Frontal cortex (tissue), 4 donors: ENCODE results near the gene NME3. TPM values are rescaled to one million over a fixed set of nuclear protein-coding genes. Genes with fewer than 3 reads are reported as not detected.

ENCODE experiments used
- DNase-seq, 2 donors: peaks; one replicate each; pipeline ENCODE4 v3.0.0; 2012; ENCODE audit warnings: low spot score in 2 of 2
- FAIRE-seq: peaks from 2 replicates; lab custom pipeline; 2012; peaks lifted over from hg19 to GRCh38; lab: Jason Lieb, UNC
- total RNA-seq: library from RNA; depleted of rRNA; stranded (reverse); fragments of >200 nt; gene quantifications from one replicate; pipeline ENCODE4 v1.2.3, GENCODE V29; 2014
- donor health status: control.
- donor health status: control.
- donor health status: control.

Gene NME3
- total RNA-seq, 1 donor from 2014 or later: 35.1 TPM

DNA sequence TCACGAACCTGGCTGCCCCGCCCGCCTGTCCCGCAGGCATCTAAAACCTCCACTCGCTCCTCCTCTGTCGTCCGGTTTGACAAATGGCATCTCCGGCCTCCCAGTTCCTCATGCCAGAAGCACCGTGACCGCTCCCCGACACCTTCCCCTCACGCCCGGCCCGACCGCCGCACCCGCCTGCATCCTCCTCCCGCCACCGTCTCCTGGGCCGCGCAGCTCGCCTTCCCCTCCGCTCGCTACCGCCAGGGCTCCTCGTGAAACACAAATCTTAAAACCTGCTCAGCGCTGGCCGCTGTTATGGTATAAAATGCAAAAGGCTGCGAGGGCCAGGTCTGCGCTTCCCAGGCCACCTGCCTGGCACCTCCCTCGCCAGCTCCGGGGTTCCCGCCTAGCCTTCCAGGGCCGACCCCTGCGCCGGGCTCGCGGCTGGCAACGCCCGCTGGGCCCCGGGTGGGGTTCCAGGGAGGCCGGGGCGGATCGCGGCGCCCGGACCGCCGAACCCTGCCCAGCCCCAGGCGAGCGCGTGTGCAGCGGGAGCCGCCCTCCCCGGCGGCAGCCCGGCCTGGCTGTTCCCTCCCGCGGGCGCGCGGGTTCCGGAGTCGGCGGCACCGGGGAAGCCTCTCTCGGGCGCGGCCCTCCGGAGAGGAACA lies 10.5 kb upstream of the NME3 start:
- FAIRE-seq (no peak), DNase-seq (no peak)

DNA sequence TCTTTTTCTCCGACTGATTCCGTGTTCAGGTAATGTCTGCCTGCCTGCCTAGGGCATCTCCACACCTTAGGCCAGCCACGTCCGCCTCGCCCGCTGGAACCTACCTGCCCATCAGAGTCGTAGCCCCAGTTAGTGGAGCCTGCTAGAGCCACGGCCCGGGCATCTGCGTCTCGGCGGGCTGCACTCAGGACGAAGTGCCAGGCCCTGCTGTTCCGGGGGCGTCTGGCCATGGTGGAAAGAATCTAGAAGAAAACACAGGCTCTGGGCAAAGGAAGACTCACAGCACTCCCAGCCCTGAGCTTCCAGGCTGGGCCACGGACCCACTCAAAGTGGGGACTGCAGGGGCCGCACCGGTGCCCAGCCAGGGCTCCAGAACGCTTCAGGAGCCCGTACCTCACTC lies 9.9 kb upstream of the NME3 start:
- no peak for FAIRE-seq
- DNase-seq: no peak

DNA sequence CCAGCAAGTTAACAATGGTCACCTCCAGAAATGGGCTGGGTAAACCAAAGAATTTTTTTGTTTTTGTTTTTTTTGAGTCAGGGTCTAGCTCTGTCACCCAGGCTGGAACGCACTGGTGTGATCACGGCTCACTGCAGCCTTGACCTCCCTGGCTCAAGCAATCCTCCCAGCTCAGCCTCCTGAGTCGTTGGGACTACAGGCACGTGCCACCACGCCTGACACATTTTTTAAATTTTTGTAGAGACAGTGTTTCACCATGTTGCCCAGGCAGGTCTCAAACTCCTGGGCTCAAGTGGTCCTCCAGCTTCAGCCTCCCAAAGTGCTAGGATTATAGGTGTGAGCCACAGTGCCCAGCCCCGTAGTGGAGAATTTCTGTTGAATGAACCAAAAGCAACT lies 9.3 kb upstream of the NME3 start:
- FAIRE-seq (no peak), DNase-seq (no peak)

DNA sequence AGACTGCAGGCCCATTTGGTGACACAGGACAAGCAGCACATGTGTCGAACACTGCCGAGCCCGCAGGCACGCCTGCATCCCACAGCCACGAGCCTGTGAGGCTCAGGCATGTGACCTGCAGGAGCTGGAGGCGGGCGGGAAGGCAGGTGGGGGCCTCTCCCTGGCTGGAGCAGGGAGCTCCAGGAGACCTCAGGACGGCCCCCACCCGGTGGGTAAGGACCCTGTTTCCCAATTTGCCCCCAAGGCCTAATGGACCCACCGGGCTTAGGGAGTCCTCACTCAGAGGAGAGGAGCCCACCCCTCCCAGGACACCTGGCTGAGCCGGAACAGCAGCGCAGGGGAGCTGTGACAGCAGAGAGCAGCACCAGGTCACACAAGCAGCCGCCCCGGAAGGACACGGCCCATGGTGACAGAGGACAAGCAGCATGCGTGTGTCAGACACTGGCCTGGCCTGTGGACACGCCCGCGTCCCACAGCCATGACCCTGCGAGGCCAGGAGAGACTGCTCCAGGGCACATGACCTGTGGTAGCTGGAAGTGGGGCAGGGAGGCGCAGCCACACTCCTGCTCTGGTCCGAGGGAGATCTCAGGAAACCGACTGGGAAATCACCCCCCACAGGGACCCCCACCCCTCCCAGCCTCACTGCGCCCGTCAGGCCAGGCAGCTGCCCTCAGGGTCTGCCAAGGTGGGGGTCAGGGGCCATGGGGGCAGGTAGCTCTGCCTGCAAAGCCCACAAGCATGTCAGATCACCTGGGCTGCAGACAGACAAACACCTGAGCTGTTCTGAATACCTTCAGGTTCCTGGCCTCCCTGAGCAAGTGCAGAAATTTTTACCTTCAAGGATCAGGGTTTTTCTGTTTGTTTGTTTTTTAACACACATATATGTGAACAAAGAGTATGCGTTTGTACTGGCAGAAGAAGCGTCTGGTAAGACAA lies 8.7 kb upstream of the NME3 start:
- no peak for DNase-seq

DNA sequence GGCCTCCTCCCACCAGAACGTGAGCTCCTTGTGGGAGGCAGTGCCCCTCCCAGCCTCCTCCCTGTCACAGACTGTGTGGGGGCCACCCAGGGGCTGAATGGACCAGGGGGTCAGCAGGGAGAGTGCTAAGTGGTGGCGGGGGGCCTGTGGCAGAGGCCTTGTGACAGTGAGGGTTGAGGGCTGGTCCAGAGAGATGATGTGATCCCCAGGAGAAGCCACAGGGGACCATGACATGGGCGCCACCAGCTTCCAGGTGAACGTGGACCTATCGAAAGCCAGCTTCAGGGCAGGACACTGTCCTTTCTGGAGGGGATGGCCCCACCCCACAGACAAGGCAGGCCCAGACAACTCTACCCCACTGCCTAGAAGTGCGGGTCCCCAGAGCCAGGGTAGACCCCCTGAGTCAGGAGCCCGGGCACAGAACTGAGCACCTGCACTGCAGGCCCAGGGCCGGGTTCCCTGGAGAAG lies 7.9 kb upstream of the NME3 start:
- FAIRE-seq: no peak
- DNase-seq: no peak

More for the DNA sequence above, 8.7 kb upstream of the NME3 start:
- no peak for FAIRE-seq

DNA sequence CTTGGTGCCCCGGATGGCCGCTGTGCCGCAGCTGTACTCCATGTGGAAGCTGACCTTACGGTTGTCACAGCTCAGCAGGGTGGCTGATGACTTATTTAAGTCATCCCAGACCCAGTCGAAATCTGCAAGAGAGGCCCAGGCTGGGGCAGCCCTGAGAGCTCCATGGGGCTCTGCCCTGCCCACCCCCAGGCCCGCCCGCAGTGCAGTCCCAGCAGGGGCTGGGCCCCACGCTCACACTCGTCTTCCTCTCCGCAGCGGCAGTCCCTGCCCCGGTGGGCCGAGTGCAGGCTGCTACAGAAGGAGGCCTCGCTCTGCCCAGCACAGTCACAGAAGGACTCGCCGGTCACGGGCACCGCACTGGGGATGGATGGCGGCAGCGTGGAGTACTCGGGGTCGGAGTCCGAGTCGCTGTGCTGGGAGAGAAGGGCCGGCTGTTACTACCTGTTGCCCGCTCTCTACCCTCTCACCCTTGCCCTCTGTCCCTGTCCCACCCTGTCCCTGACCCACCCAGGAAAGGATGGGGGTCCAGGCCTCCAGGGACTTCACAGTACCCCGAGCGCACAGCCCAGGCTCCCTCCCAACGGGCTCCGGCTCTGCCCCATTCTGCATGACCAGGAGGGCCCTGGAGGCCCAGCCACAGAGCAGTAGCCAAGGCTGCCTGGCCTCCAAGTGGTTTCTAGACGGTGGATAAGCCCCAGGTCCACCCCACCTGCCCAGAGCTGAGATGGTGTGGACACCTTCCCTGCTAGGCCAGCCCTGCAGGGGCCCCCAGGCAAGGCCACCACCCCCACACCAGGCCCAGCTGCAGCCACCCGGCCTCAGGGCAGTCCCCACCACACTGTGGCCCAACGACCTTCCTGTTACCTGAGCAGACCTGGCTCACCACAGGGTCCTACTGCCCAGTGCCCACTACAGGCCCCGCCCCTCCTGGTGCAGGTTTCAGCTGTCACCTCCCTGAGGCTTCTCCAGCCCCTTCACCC lies 7.1 kb upstream of the NME3 start:
- no peak for FAIRE-seq
- DNase-seq: no peak

DNA sequence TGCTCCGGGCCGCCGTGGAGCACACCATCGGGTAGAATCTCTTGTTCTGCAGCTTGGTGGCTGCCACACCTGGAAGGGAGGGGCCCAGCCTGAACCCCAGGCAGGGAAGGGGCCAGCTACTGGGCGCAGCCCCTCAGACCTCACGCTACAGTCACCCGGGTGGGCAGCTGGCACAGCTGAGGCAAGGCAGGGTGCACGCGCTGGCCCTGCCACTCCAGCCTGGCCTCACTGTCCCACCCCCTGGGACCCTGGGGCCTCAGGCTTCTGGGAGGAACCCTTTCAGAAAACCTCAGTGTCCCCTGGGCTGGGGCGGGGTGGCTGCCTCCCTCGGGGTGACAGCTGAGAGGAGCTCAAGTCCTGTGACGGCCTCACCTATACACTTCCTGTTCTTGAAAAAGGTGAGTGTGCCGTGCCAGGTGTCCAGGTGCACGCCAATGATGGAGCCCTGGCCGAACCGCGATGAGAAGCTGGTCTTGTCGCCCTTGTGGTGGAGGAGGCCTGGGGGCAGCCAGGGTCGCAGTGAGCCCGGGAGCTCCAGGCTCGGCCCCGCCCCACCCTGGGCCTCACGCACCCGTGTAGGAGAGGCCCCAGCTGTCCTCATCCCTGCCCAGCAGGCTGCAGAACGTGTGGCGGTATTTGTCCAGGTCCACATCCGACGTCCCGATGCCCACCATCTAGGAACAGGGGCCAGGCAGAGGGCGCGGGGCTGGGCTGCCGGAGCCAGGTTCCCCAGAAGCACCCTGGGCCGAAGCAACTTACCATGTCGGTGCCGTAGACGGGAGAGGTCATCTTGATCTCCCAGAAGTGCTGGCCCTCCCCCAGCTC lies 6.2 kb upstream of the NME3 start:
- FAIRE-seq: no peak
- no peak for DNase-seq

DNA sequence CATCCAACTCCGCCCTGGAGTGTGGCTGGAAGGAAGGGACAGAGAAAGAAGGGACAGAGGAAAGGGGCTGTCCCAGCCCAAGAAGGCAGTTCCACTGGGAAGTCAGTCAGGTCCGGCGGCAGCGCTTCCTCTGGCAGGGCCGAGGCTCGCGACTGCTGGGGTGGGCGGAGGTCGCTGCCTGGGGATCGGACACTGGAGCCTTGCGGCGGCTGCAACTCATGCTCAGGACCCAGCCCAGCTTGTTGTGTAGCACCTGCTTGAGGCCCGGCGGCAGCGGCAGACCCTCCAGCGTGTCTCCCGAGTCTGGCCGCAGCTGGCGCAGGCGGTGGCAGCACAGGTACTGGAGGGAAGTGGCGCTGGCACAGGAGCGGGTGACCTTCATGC lies 5.6 kb upstream of the NME3 start:
- no peak for FAIRE-seq

DNA sequence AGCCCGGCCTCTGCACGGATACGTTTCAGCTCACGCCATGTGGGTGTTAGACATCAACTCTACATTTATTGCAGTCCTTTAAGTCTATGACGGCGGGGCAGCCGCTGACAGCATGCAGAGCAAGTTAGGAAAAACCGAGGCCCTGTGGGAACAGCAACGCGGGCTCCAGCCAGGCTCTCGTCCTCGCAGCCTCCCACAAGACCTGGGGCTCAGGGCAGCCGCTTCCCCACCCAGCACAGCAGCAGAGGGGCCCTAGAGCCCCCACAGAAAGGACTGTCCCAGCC lies 5.3 kb upstream of the NME3 start:
- DNase-seq (no peak), FAIRE-seq (no peak)

More for the DNA sequence above, 5.6 kb upstream of the NME3 start:
- no peak for DNase-seq

DNA sequence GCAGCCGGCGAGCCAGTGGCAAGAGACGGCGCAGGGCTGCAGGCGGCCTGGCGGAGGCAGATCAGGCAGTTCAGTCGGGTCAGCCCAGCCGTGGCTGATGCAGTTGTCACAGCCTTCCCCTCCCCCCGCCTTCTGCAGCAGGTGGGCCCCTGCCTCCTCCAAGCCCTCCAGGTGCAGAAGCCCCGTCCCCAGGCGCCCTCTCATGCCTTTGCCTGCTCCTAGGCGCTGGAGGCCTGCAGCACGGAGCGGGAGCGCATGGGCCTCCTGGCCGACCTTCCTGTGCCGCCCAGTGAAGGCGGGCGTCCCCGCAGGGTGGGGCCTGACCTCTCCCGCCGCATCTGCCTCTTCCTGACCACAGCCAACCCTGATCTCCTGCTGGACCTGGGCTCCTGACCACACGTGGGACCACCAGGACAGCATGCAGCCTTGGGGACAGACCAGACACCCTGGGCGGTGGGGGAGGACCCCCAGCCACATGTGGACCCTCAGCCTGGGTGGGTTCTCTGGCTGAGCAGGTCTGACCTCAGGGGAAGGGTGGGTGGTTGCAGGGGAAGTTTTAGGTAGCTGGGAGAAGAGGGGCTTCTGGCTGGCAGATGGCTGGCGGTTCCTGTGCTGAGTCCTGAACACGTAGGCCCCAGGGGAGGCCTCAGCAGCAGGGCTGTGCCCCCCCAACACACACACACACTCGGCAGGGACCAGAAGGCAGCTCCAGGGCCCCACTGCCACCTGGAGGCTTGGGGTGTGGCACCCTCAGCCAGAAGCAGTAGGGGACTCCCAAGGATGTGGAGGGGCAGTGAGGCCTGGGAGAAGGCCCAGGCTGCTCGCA lies 4.7 kb upstream of the NME3 start:
- FAIRE-seq: no peak
- no peak for DNase-seq

DNA sequence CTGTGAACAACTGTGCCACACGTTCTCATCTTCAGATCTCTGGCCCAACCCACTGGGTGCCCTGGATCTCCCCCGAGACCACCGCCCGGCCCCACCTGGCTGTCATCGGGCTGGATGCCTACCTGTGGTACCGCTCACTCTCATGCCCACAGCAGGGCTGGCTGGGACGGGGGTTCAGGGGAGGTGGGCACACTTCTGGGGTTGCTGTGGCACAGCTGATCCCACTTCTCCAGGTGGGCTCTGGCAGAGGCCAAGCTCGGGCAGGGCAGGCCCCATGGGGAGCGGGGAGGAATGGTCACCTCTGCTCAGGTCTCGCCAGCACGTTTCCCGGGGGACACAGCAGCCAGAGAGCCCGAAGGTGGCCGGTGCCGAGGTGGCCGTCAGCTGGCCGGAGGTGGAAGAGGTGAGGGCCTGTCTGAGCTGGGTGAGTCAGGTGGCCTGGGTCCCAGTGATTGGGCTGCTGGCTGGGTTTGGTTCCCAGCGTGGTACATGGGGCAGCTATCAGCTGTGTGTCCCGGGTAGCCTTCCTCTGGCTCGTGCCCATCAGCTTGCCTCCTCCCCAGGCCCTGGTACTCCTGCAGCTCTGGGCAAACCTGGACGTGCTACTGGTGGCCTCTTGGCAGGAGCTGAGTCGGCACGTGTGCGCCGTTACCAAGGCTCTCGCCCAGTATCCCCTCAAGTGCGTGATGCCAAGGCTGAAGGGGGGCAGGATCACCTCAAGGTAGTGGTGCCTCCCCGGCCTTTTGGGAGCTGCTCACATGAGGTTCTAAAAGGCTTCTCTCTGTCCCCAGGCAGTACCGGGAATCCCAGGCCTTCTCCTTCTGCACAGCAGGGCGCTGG lies 3.9 kb upstream of the NME3 start:
- FAIRE-seq (no peak), DNase-seq (no peak)

DNA sequence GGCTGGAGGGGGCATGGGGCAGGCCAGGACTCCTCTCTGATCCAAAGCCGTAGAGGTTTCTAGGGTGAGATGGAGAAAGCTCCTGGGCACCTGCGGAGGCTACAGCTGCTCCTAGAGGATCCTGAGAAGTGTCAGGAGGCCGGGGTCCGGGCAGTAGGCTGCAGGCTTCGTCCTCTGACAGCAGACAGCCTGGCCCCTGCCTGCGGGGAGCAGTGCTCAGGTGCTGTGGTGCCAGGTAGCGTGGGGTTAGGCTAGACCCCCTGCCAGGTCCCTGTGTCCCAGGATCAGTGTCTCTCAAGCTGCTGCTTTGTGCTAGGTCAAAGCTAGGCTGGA lies 3.1 kb upstream of the NME3 start:
- no peak for FAIRE-seq
- no peak for DNase-seq

DNA sequence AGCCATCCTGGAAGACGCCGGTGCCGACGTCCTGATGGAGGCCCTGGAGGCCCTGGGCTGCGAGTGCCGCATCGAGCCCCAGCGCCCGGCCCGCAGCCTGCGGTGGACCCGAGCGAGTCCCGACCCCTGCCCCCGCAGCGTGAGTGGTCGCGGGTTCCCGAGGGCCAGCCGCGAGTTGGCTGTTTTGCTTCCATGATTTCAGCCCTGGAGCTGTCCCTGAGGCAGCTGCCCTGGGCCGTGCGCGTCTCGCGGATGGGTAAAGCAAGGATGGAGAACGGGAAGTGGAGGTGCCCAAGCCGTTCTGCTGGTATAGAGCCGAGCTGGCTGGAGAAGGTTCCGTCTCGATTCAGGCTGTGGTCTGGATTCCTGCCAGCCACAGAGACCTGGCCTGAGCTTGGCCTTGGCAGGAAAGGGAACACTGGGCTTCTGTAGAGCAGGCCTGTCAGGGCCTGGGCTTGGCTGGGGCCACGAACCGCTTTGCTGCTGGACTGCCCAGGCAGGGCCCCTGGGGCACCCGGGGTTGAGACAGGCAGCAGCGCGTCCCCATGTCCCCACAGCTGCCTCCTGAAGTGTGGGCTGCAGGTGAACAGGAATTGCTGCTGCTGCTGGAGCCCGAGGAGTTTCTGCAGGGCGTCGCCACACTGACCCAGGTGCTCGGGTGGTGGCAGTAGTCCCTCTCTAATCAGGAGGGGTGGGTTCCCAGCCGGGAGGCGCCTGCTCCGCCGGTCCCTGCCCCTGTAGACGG lies 2.5 kb upstream of the NME3 start:
- FAIRE-seq: no peak
- no peak for DNase-seq

DNA sequence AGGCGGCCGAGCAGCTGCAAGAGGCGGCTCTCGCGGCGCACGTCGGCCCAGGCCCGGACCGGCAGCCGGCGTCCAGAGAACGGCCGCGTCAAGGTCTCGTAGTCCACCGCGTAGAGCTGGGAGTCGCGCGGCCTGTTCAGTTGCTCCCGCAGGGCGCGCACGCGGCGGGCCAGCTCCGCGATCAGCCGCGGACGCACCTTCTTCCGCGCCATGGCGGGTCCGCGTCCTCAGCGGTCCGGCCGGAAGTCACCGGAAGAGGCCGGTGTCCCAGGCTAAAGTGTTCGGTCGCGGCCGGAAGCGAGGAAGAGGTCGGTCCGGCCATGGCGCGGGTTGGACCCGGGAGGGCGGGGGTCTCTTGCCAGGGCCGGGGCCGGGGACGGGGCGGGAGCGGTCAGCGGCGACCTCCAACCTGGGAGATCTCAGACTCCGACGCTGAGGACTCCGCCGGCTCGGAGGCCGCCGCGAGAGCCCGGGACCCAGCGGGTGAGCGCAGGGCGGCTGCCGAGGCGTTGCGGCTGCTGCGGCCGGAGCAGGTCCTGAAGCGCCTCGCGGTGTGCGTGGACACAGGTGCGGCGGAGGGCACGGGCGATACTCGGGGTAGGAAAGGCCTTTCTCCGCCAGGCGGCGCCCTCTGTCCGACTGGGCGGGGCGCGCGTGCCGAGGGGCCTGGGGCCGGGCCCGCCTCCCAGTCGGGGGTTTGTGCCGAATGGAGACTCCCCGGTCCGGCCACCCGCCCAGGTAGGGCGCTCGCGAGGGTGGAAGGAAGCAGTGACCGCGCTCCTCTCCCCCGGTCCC lies 1.8 kb upstream of the NME3 start, which contains the start of gene MRPS34:
TSS of gene MRPS34 (minus strand) at position 227 of the 795 bp plus-strand sequence. CDS start at position 212, 15 bp downstream.
- DNase-seq: peak; percentile 90 to 94
- no peak for FAIRE-seq

DNA sequence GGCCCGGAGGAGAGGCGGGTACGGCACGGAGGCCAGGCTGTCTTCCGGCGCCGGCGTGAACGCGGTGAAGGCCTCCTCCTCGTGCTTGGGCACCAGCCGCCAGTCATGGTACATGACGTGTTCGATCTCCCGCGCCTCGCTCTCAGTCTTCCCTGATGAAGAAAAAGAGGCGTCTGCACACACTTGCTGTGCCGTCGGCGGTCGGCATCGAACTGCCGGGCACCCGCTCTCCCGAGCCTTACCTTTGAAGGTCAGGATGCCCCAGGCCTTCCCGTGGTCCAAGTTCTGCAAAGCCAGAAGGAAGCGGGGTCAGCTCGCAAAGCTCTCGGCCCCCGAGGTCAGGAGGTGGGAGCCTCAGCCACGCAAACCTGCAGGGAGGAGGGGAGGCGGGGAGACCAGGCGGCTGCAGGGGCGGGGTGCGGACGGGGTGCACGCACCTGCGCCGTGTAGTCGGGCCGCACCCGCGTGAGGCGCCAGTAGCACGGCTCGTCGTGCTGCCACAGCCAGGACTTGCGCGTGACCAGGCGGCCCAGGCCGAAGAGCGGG lies 1.1 kb upstream of the NME3 start, which contains the start of gene EME2:
TSS of gene EME2 (plus strand) at position 449 of the 546 bp plus-strand sequence. CDS start 418 bp downstream, outside the sequence.
- DNase-seq (peak in 1 of 2 donors; percentile 60), FAIRE-seq (no peak)

DNA sequence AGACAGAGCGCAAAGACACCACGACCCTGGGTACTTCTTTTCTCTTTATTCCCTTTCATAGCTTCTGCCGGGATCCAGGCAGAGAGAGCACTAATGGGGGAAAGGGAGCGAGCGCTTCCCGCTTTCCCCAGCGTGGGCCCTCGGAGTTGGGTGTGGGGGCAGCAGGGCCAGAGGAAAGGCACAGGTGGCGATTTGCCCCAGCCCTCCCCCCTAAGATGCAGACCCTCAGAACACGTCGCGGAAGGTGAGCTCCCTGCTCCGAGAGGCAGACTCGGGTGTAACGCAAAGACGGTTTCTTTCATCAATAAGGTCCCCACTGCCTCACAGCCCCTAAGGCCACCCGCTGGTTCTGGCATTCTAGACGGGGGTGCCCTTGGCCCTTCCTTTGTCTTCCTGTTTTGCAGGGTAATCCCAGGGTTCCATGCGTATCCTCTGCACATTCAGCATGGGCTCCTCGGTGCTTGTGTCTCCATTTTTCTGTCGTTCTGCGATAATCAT lies 570 bp upstream of the NME3 start:
- no peak for FAIRE-seq
- DNase-seq: no peak
